NCI-H1092 (cell line): ENCODE results near the gene PLEKHS1.
"Not testable (repeated sequence)": the region's sequence is repeated elsewhere in the genome, so short reads cannot be mapped to it uniquely, and the experiment has no call there.

Experiments
- DNase-seq: peaks from one replicate; lab custom pipeline; 2025; lab: John Stamatoyannopoulos, UW

PLEKHS1 gene

DNA sequence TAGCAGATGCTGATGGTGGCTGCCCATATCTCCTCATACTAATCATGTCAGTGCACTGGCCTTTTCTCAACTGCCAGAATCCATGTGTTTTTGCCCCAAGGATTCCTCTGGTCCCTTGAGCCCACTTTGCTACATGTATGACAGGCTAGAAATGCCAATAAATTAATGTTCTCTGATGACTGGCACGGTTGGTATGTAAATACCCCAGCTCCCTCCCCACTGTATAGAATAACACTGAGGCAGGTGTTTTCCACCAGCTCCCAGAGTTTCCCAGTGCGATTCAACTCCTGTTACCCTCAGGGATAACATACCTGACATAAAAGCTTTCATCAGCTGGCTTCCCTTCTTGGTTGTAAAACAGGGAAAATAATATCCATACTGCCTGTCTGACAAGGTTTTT is 9.0 kb upstream of the PLEKHS1 start:
- no peak for DNase-seq

DNA sequence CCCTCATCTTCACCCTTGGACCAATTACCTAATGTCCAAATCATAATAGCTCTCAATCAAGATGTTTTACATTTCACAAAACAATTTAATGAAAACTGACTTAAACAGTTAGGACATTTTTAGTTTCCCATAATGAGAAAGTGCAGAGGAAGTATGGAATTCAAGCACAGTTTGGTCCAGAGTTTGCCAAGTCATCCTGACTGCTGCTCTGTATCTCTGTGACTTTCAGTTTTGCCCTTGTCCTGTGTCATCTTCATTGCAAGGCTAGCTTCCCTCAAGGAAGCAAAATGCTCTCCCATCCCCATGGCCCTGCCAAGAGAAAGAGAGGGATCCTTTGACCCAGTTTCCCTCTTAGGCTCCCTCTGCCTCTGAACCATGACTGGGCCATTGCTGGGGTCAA is 7.9 kb upstream of the PLEKHS1 start:
- no peak for DNase-seq

DNA sequence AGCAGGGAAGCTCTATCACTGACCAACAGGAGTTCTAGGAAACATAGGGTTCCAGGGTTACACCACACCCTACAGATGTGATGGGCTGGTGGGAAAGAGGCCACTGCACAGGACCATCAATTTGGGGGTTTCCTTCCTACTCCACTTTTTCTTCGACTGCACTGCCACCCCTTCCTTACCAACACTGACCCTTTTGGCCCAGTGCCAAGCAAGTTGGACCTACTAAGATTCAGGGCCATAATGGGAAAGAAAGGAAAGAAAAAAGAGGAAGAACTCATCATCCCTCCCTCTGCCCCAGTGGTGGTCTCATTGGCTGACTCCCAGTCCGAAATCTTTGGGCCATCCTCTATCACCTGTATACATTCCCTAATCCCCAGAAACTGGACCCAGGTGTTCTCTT is 6.1 kb upstream of the PLEKHS1 start:
- no peak for DNase-seq

GRCh38 chr10:113746217-113746957 is 5.1 kb upstream of the PLEKHS1 start:
- DNase-seq, result no peak

GRCh38 chr10:113752553-113752952 is 1.1 kb downstream of the PLEKHS1 start:
- no peak for DNase-seq

DNA sequence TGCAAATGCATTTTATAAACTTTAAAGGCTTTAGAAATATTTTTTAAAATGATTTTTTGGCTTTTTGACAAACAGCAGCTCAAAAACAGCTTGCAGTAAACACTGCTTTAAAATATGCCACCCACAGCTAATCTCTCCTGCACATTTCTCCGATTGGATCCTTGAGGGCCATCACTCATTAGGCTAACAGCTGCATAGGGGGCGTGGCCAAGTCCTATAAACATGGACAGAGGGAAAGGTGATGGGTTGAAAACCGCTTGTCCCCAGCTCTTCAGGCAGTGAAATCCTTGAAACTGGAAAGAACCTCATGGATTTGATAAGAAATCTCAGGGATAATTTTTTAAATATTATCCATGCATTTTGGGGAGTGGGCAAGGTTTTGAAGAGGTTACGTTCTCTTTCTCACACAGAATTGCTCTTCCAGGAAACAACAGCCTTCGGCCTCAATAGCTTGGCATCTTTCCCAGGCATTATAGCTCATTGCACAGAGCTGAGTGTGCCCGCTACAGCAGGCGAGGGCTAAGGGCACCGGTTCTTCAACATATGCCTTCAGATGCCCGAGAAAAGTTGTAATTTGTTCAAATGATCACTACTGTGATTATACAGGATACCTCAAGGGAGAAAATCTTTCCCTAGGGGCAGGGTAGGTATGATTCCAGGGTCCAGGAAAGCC is 1.7 kb downstream of the PLEKHS1 start:
- DNase-seq, result peak; percentile 52

DNA sequence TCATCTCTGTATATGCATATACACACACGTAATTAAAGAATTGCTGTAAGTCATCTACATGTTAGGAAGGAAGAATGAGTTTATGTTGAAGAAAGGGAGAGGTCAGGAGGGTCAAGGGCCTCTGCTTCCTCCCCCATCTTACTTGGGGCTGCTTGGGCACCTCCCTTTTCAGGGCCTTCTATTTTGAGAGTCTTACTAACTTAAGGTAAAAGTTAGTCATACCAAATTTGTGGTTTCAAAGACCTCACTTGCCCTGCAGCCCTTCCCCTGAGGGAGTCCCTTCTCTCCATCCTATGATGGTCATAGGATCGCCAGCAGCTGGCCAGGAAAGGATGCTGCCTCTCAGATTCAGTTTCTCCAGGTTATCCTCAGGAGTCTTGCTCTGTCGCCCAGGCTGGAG is 2.6 kb downstream of the PLEKHS1 start:
- DNase-seq, result no peak

DNA sequence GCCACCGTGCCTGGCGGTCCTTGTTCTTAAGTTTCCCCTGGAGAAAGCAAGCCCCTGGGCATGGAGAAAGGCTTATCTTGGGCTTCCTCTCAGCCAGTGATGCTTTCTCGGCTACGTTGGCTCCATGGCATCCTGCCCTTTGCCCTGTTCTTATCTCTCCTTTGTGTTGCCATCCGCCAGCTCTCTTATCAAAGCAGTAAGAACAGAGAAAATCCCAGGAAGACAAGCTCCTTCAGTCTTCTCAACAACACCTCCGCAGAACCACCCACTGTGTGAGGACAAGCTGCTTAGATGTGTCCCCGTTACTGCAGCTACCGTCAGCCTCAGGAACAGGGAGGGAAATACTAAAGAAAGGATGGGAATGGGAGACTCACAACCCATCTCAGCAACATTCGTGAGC is 3.3 kb downstream of the PLEKHS1 start:
- DNase-seq, result no peak

DNA sequence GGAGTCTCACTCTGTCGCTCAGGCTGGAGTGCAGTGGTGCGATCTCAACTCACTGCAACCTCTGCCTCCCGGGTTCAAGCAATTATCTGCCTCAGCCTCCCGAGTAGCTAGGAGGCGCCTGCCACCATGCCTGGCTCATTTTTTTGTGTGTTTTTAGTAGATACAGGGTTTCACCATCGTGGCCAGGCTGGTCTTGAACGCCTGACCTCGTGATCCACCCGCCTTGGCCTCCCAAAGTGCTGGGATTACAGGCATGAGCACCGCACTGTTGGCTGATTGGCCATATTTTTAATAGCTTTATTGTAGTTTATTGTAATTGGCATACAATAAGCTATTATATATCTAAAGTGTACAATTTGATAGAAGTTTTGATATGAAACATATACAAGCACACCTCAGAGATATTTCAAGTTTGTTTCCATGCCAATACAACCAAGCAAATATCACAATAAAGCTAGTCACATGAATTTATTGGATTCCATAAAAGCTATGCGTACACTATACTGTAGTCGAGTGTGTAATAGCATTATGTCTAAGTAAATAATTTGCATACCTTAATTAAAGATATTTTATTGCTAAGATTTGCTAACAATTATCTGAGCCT is 5.6 kb downstream of the PLEKHS1 start:
- DNase-seq, result no peak

DNA sequence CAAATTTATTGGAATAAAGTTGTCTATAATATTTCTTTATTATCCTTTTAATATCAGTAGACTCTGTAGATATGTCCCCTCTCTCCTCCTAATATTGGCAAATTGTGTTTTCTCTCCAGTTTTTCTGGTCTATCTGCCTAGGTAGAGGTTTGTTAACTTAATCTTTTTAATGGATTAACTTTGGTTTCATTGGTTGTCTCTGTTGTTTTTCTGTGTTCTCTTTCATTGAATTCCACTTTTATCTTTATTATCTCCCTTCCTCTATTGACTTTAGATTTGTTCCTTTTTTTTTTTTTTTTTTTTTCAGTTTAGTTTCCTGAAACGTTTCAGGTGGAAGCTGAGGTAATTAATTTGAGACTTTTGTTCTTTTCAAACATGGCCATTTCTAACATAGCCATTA is 10.6 kb downstream of the PLEKHS1 start:
- no peak for DNase-seq

DNA sequence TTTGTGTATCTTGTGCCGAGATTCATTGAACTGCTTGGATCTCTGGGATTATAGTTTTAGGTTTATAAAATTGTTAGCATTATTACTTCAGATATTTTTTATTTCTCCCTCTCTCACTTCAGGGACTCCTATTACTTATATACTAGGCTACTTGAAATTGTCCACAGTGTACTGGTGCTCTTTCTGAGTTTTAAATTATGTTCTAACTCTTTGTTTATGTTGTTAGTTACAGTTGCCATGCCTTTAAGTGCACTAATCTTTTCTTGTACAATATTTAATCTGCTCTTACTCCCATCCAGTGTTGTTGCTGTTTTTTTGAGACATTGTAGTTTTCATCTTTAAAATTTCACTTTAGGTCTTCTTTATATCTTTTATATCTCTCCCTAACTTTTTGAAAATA is 13.1 kb downstream of the PLEKHS1 start:
- DNase-seq, result no peak

GRCh38 chr10:113765910-113766309 is 14.4 kb downstream of the PLEKHS1 start:
- no peak for DNase-seq

DNA sequence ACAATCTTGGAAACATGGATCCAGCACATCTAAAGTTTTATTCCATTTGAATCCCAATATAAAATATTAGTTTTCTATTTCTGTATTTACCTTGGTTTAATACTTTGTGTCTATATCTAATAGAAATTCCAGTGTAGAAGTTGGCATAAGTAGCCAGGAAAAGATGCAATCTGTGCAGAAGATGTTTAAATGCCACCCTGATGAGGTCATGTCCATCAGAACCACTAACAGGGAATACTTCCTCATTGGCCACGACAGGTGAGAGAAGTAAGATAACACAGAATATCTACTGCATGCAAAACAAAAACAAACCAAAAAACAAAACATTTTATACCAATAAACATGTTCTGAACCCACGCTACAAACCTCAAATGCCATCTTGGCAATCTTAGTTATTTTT is 15.7 kb downstream of the PLEKHS1 start:
- DNase-seq, result no peak

GRCh38 chr10:113770346-113770745 is 18.9 kb downstream of the PLEKHS1 start:
- no peak for DNase-seq

DNA sequence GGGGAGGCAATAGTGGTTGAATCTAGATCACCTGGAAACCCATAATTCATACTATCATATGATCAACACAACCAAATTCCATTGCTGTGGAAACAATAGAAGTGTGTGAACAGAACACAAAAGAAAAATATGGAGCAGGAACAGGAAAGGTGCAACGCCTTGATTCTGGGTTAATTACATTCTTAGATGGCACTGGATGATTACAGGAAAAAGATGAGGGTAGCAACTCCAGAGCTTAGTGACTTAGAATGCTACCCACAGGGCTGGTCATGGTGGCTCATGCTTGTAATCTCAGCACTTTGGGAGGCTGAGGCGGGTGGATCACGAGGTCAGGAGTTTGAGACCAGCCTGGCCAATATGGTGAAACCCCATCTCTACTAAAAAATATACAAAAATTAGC is 19.6 kb downstream of the PLEKHS1 start:
- not testable (repeated sequence) for DNase-seq

DNA sequence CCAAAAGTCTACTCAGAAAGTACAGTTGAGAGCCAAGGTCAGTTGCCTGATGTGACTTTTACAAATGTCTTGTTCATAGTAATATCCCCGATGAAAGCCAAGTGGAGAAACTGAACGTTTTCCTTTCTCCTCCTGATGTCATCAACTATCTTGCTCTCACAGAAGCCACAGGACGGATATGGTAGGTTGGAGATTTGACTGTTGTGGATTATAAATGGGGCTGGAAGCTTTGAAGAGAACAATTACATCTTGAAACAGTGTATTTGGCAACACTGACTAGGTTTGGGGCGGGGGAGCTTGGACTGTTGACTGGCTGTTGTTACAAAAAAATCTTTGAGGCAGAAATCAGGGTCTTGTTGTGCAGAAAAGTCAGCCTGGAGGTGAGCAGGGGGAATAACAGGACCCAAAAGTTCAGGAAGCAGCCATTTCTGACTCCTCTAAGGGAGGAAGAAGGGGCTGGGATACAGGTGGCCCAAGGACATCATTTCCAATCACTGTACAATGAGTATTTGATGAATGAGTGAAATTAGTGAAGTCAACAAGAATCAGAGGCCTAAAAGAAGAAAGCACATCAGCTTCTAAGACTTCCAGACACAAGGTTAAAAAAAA is 24.3 kb downstream of the PLEKHS1 start:
- no peak for DNase-seq

- DNase-seq, result no peak
Observed at GRCh38 chr10:113776553-113776952, 25.1 kb downstream of the PLEKHS1 start.

GRCh38 chr10:113780681-113781250 is 29.3 kb downstream of the PLEKHS1 start:
- no peak for DNase-seq

GRCh38 chr10:113782367-113782766 is 30.9 kb downstream of the PLEKHS1 start:
- no peak for DNase-seq

DNA sequence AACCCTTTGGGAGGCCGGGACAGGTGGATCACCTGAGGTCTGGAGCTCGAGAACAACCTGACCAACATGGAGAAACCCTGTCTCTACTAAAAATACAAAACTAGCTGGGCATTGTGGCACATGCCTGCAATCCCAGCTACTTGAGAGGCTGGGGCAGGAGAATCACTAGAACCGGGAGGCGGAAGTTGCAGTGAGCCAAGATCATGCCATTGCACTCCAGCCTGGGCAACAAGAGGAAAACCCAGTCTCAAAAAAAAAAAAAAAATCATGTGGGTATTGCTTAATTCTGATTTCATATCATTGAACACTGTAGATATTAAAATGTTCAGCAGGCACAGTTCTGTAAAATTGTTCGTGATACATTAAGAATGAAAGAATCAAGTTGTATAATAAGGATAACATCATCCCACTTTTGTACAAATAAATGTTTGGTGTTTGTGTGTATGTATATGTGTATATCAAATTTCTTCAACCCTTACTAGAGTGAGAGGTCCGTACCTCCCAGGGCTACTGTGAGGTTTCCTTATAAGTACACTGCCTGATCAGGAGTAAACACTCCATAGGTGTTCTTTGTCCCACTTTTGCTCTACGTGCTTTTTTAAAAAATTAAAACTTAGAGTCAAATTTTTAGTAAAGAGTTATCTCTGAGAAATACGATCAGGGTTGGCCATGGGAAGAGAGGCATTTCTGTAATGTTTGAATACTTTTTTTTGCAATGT is 31.7 kb downstream of the PLEKHS1 start:
- DNase-seq, result no peak

DNA sequence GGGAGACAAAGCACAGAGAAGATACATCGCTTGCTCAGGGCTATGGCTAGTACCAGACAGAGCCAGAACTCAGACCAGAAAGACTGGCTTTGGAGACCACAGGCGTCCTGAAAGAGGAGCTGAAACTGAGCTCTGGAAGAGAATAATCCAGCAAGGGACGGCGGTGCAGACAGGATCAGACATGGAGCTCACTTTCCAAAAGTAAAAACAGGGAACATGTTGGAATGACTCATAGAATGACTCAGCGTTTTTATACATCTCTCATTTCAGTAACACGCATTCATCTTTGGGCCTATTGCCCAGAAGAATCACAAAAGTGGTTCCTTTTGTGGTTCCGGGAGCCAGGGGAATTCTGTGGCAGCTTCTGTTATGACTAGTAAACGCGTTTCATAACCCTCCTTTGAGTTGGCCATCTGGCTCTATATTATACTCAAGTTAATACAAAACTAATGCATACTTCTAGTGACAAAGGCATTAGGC is 37.2 kb downstream of the PLEKHS1 start:
- DNase-seq, result no peak

GRCh38 chr10:113791691-113792090 is 40.2 kb downstream of the PLEKHS1 start:
- no peak for DNase-seq
